HG02840 (cell line): ENCODE data around the gene GCNT3.

Source experiments
- ATAC-seq: cut with Tn5 transposase; IDR thresholded peaks from one replicate; pipeline ENCODE4 v1.9.1; 2021; ENCODE audit warnings: mild to moderate bottlenecking, moderate library complexity, moderate number of reproducible peaks; ENCODE audit not compliant: unreplicated experiment, low FRiP score

GCNT3 gene

DNA sequence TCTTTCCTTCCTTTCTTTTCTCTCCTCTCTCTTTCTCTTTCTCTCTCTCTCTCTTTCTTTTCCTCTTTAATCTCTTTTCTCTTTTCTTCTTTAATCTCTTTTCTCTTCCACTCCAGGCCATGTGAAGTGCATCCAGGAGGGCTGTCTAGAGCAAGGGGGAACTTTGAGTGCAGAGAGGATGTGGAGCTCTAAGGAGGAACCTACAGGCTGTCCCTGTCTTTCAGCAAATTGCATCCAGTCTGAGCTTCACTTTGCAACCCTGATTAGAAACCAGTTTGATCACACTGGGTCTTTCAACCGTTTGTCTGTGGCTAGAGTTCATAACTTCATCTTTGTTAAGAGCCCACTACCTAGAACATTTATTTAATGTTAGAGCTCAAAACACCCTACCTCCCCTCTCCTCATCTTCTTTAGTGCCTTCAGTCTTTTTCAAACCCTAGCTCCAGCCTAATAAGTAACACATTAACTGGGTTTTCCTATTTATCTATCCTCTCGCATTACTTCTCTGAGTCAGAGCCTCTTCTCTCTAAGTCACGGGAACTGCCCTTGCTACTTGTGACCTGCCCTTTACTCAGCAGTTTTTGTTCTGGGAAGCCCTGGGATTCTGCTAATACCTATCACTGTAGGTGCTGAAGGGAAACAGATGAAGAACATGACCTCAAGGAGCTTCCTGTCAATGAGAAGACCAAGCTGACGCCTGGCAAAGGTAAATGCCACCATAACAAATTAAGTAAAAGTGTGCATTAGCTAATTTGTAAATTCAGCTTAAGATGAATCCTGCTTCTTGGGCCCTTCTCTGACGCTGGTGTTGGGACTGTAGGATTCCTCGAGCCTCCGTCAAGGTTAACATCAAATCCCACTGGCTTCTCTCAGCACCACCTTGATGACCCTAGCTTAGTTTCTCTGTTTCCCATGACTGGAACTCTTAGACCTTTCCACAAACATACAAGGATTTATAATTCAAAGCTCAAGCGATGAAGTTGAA lies at the start of gene GCNT3:
Gene GCNT3, plus strand, starts transcription at position 508 of the 985 bp plus-strand sequence. CDS start 6,456 bp downstream, outside the sequence.
- no peak for ATAC-seq

DNA sequence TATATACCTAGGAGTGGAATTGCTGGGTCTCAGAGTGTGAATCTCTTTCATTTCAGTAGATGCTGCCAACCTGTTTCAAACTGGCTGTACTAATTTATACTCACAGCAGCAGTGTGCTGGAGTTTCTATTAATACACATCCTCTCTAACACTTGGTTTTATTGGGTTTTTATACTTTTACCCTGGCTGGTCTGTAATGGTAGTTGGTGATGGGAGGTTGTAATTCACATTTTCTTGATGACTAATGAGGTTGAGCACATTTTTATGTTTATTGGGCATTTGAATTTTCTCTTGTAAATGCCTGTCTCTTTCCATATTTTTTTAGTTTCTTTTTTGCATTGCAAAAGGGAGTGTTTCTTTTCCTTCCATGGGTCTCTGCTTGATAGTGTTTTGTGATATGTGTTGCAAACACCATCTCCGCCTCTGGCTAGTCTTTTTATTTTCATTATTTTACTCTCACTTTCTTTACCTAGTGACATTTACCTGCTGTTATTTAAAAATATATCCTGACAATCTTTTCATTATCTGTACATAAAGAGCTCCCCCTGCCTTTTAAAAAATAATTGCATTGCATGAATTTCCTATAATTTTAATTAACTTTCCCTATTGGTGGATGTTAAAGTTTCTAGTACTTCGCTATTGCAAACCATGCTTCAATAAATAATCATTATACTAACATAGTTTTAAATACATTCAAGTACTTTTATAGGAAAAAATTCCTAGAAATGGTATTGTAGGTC lies 49.0 kb upstream of the GCNT3 start:
- no peak for ATAC-seq

DNA sequence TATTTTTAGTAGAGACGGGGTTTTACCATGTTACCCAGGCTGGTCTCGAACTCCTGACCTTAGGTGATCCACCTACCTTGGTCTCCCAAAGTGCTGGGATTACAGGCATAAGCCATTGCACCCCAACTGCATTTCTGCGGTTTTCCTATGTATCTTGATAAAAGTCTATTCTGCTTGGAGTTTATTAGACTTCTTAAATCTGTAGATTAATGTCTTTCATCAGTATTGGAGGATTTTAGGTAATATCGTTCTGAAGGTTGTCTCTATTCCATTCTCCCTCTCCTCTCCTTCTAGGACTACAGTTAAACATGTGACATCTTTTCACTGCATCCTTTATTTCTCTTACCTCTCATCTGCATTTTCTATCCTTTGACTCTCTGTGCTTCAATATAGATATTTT lies 46.3 kb upstream of the GCNT3 start:
- ATAC-seq = no peak

DNA sequence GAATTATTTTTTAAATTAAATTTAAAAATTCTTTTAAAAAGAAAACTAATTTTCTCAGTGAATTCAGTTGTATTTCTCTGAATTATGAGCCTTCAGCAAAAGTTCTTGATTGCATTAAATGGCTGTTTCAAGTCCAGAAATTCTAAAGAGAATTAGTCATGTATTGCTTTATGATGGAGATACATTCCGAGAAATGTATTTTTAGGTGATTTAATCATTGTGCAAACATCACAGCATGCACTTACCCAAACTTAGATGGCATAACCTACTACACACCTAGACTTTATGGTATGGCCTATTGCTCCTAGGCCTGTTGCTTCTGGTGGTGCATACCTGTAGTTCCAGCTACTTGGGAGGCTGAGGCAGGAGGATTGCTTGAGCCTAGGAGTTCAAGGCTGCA lies 44.3 kb upstream of the GCNT3 start:
- ATAC-seq = no peak

- ATAC-seq = no peak
These were observed 42.1 kb upstream of the GCNT3 start for GRCh38 chr15:59569477-59569876.

DNA sequence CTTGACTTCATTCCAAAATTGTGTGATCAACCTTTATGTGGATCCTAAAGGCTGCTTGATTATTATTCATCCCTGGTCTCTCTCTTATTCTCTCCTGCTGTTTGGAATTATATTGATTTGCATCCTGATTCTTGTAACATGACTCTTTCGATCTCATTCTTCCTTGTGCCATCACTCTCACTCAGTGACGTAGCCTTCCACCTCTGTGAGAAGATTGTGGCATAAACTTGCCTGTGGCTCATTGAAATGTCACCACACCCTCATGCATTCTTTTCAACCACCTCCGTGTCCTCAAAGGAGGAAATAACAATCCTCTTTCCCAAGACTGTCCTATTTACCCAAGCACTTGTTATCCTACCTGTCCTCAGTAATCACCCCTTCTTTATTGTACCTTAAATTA lies 41.3 kb upstream of the GCNT3 start:
- no peak for ATAC-seq

GRCh38 chr15:59571606-59572005 lies 40.0 kb upstream of the GCNT3 start:
- no peak for ATAC-seq

- ATAC-seq = no peak
These were observed 28.5 kb upstream of the GCNT3 start for GRCh38 chr15:59583088-59583487.

GRCh38 chr15:59587085-59587826 lies 24.3 kb upstream of the GCNT3 start:
- no peak for ATAC-seq

- ATAC-seq = no peak
These were observed 21.6 kb upstream of the GCNT3 start for GRCh38 chr15:59590027-59590426.

DNA sequence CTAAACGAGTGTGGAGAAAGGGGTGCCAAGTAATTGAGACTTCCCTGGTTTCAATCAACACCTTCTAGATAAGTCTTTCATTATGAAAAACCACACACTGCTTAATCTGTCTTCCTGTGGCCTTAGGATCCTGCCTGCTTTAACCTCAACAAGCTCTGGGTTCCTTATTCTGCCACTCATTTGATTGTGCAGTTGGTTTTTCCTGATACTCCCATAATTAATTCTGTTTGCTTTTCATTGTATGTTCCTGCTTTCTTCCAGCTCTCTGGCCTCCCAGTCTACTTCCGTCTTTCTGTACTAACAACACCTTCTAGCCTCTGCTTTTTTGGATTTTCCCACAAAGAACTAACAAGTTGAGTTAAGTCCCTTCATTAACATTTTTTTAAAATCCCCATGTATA lies 20.2 kb upstream of the GCNT3 start:
- ATAC-seq = no peak

- ATAC-seq = no peak
These were observed 17.1 kb upstream of the GCNT3 start for GRCh38 chr15:59594493-59594942.

GRCh38 chr15:59594991-59595390 lies 16.6 kb upstream of the GCNT3 start:
- no peak for ATAC-seq

- no peak for ATAC-seq
These were observed 16.1 kb upstream of the GCNT3 start for GRCh38 chr15:59595434-59595915.

DNA sequence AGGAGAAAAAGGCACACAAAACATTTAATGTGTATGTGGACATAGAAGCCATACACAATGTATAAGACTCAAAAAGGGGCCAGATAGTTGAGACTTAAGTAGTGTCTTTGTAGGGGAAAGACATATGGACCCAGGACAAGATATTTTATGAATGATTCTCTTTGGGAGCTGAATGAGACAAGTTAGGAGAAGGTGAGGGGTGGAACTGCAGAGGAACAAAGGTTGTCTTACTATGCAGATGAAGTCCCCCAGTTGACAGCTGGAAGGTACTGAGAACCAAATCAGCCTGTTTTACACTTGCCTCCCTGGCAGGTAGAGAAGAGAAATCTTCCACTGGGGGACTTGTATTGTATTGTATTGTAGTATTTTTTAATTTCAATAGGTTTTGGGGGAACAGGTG lies 14.9 kb upstream of the GCNT3 start:
- no peak for ATAC-seq

- no peak for ATAC-seq
These were observed 13.1 kb upstream of the GCNT3 start for GRCh38 chr15:59598461-59598860.

- ATAC-seq = no peak
These were observed 5.6 kb upstream of the GCNT3 start for GRCh38 chr15:59605994-59606393.

- ATAC-seq = no peak
These were observed 1.6 kb upstream of the GCNT3 start for GRCh38 chr15:59609730-59610712.

DNA sequence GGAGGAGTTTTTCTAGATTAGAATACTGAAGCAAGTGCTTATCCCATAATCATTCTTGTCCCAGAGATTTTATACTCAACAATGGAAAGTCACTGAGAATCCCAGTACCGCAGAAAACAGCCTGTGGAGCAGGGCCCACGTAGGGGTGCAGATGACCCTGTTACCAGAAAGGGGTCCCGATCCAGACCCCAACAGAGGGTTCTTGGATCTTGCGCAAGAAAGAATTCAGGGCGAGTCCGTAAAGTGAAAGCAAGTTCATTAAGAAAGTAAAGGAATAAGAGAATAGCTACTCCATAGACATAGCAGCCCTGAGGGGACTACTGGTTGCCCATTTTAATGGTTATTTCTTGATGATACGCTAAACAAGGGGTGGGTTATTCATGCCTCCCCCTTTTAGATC lies 2.6 kb downstream of the GCNT3 start:
- ATAC-seq = no peak
